Right renal pelvis (tissue), 4 donors: ENCODE measurements around the gene CPT1C. TPM values are rescaled to one million over a fixed set of nuclear protein-coding genes. Genes with fewer than 3 reads are reported as not detected.
"Not testable (repeated sequence)": the region's sequence is repeated elsewhere in the genome, so short reads cannot be mapped to it uniquely, and the experiment has no call there.

Experiments
- DNase-seq, 4 donors: peaks; one replicate each; pipeline ENCODE4 v3.0.0-alpha.2; 2013; ENCODE audit warnings: low read depth in 4 of 4, low spot score in 3 of 4, missing footprints in 1 of 4
- polyA plus RNA-seq, 4 donors: library from polyadenylated mRNA; unstranded; fragments of 120-200 nt; gene quantifications; one replicate each; pipeline ENCODE4 v1.2.1, GENCODE V29; 2013; ENCODE audit not compliant: insufficient read length in 4 of 4

Gene CPT1C
- polyA plus RNA-seq, 4 donors: 10.3 to 13.3 (median 12.2) TPM

DNA sequence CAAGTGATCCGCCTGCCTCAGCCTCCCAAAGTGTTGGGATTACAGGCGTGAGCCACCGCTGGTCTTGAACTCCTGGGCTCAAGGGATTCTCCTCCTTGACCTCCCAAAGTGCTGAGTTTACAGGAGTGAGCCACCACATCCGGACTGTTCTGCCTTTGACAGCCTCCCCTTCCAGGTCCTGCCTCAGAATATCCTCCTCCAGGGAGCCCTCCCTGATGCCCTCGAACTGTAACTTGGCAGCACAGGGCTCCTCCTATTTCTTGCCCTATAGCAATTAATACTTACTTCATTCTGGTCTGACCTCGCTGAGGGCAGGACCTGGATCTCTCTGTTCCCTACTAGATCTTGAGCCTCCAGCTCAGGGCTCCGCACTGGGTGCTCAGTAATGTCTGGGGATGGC lies 5.9 kb downstream of the CPT1C start:
- no peak for DNase-seq

DNA sequence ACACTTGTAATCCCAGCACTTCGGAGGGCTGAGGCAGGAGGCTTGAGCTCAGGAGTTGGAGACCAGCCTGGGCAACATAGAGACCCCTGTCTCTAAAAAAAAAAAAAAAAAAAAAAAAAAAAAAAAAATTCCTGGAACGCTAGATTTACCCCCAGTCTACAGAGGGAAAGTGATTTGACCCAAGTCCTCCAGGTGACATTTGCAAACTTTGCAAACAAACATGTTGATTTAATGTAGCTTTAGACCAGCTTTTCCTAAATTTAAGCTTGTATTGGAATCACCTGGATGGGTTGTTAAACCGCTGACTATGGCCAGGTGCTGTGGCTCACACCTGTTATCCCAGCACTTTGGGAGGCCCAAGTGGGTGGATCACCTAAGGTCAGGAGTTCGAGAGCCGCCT lies 8.4 kb downstream of the CPT1C start:
- DNase-seq: no peak

DNA sequence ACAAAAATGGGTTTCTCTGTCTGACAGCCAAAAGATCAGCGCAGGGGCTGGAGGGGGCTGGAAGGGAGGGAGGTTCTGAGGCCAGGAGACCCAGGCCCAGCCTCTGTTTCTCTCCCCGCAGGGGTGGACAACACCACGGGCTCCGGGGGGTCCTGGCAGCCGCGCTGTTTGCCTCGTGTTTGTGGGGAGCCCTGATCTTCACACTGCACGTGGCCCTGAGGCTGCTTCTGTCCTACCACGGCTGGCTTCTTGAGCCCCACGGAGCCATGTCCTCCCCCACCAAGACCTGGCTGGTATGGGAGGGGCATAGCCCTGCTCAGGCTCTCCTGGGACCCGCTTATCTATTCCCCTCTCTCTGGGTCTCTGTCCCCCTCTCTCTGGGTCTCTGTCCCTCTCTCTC lies 9.6 kb downstream of the CPT1C start:
- DNase-seq: no peak

DNA sequence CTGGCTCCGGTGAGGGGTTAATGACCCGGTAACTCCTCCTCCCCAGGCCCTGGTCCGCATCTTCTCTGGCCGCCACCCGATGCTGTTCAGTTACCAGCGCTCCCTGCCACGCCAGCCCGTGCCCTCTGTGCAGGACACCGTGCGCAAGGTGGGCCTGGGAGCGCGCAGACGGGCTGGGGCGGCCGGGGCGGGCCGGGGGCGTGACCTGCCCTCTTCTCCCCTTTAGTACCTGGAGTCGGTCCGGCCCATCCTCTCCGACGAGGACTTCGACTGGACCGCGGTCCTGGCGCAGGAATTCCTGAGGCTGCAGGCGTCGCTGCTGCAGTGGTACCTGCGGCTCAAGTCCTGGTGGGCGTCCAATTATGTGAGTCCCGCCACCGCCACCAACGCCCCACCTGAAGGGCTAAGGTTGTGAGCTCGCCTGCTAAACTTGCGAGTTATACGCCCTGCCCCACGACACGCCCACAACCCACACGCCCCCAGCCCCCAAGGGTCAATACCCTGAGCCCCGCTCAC lies 10.4 kb downstream of the CPT1C start:
- no peak for DNase-seq

DNA sequence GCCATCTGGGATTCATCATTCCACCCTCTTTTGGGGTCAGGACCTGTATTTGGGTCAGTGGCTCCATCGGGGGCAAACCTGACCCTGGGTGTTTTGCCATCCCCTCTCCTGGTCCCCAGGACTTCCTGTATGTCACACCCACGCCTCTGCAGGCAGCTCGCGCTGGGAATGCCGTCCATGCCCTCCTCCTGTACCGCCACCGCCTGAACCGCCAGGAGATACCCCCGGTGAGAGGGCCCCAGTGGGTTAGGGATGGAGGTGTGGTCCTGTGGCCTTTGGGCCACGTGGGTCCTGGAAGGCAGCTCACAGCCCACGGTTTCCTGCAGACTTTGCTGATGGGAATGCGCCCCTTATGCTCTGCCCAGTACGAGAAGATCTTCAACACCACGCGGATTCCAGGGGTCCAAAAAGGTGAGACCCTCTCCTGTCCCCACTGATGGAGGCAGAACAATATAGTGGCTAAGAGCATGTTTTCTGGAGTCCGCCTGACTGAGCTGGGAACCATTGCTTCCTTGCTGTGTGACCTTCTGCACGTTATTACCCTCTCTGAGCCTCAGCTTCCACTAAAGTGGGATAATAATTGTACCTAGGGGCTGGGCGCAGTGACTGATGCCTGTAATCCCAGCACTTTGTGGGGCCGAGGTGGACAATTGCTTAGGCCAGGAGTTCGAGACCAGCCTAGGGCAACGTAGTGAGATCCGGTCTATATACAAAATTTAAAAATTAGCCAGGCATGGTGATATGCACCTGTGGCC lies 14.1 kb downstream of the CPT1C start:
- no peak for DNase-seq

DNA sequence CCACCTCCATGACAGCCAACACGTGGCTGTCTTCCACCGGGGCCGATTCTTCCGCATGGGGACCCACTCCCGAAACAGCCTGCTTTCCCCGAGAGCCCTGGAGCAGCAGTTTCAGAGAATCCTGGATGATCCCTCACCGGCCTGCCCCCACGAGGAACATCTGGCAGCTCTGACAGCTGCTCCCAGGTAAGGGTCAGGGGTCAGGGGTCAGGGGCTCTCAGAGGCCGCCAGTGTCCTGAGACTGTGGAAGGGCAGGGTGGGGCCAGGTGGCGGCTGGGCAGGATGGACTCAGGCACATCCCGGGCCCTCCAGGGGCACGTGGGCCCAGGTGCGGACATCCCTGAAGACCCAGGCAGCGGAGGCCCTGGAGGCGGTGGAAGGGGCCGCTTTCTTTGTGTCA lies 15.0 kb downstream of the CPT1C start:
- no peak for DNase-seq

DNA sequence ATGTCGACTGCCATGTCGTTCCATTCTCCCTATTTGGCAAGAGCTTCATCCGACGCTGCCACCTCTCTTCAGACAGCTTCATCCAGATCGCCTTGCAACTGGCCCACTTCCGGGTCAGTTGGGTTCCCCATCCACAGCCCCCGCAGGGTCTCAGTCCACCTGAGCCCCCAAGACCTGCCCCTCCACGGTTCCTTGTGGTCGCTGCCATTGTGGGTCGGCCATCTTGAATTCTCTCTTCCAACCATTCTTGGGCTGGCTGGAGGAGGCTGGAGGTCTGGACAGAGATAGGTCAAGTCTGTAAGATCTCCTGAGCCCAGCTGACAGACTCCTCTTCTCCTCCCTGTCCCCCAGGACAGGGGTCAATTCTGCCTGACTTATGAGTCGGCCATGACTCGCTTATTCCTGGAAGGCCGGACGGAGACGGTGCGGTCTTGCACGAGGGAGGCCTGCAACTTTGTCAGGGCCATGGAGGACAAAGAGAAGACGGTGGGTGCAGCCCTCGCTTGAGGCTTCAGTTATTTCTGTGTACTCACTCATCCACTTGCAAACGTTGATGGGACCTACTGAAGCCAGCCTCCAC lies 19.5 kb downstream of the CPT1C start:
- DNase-seq: no peak

DNA sequence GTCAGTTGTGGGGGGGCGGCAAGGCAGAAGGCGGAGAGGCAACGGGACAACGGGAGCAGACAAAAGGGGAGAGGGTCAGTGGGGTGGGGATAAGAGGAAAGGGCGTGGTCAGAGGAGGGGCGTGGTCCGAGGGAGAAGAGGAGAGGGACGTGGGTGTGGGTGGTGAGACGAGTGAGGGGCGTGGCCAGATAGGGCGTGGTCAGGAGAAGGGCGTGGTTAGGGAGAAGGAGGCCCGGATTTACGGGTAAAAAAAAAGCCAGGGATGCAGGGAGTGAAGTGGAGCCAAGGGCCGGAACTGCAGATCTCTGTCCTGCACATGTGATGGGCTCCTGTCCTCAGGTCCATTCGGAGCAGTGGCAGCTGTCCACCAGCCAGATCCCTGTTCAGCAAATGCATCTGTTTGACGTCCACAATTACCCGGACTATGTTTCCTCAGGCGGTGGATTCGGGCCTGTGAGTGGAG lies 21.5 kb downstream of the CPT1C start:
- DNase-seq: no peak

DNA sequence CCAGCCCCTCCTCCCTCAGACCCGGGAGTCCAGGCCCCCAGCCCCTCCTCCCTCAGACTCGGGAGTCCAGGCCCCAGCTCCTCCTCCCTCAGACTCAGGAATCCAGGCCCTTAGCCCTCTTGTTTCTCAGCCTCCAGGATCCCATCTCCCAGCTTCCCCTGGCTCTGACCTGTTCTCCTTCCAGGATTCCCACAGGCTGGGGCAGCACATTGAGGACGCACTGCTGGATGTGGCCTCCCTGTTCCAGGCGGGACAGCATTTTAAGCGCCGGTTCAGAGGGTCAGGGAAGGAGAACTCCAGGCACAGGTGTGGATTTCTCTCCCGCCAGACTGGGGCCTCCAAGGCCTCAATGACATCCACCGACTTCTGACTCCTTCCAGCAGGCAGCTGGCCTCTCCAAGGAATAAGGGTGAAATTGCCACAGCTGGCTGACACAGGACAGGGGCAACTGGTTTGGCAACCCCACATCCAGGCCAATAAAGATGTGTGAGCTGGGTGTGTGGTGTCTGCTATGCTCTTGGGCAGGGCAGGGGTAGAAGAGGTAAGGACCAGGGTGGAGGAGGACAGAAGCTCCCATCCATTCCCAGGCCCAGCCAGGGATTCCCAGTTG lies 22.4 kb downstream of the CPT1C start:
- DNase-seq: no peak

DNA sequence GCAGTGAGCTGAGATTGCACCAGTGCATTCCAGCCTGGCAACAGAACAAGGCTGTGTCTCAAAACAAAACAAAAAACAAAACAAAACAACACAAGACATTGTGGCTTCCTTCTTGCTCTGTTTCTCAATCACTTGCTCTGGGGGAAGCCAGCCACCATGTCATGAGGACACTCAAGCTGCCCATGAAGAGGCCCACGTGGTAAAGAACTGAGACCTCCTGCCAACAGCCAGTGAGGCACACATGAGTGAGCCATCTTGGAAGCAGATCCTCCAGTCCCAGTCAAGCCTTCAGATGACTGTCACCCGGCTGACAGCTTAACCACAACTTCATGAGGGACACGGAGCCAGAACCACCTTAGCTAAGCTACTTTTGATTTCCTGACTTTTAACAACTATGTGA lies 25.2 kb downstream of the CPT1C start:
- no peak for DNase-seq

DNA sequence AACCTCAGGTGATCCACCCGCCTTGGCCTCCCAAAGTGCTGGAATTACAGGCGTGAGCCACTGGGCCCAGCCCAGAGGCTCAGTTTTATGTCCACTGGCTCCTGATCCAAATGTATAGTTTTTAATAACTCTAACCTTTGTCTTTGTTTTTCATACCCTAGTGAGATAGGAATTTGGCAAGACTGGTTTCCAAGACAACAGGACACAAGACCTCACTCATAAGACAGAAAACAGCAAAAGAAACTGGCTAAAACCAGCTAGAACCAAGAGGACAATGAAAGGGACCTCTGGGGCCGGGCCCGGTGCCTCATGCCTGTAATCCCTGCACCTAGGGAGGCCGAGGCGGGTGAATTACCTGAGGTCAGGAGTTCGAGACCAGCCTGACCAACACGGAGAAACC lies 27.6 kb downstream of the CPT1C start:
- no peak for DNase-seq

DNA sequence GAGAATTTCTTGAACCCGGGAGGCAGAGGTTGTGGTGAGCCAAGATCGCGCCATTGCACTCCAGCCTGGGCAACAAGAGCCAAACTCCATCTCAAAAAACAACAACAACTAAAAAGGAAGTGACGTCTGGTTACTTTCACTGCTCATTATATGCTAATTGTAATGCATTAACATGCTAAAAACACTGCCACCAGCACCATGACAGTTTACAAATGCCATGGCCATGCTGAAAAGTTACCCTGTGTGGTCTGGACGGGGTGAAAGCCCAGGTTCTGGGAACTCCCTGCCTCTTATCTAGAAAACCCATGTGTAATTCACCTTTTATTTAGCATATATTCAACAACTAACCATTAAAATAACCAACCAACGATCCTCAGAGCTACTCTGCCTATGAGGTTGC lies 28.1 kb downstream of the CPT1C start:
- DNase-seq: no peak

DNA sequence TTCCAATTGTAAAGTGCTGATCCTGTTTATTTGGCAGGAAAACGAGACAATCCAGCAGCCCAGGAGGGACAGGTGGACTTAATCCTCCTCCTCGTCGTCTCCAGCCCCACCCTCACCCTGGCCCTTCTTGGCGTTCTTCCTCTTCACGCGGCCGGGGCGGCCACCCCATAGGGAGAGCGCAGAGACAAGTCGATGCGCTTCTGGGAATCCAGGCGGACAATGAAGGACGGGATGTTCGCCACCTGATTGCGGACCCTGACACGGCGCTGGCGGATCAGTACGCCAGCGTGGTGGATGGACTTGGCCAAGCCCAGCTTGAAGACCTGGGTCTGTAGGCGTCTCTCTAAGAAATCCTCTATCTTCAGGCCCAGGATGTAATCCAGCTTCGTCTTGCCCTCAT lies 28.5 kb downstream of the CPT1C start:
- not testable (repeated sequence) for DNase-seq

DNA sequence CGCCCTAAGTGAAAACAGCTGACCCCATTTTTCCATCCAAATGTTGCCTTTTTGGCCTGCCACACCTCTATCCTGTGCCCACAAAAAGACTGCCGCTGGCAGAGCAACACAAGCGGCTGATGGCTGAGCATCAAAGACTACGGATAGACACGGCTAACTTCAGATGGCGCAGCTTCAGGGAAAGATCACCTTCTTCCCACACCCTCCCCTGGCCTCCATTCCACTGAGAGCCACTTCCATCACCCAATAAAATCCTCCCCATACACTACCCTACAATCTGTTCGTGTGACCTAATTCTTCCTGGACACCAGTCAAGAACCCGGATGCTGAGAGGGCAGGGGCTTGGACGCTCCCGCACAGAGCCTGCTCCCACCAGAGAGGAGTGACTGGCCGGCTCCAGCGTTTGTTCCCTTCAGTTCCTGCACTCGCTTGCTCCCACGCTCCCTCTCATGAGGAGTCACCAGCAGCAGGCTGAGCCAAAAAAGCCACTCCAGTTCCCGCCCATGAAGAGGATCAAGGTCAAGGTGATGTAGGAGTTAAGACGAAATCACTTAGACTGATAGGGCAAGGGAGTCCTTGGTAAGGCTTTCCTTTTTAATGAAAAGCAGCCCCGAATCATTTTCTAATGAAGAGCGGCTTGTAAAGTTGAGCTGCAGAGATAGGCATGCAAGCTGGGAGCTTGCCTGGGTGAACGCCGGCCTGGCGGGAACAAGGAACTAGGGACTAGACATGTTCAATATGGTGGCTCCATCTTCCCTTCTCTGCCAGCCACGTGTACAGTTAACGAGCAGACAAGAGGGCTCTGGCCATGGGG lies 36.5 kb downstream of the CPT1C start:
- DNase-seq: peak in 1 of 4 donors; percentile 14

DNA sequence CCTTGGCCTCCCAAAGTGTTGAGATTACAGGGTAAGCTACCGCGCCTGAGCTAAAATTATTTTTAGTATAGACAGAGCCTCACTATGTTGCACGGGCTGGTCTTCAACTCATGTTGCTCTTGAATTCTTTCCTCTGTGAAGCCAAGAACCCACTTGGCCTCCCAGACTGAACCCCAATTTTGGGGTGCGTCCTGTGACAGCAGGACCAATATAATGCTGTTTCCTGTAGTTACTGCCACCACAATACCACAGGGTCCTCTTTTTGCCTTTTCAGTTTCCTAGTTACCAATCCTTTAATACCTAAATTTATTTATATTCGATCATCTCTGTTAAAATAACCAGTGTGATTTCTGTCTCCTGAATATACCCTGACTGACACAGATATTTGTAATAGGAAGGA lies 39.2 kb downstream of the CPT1C start:
- no peak for DNase-seq

DNA sequence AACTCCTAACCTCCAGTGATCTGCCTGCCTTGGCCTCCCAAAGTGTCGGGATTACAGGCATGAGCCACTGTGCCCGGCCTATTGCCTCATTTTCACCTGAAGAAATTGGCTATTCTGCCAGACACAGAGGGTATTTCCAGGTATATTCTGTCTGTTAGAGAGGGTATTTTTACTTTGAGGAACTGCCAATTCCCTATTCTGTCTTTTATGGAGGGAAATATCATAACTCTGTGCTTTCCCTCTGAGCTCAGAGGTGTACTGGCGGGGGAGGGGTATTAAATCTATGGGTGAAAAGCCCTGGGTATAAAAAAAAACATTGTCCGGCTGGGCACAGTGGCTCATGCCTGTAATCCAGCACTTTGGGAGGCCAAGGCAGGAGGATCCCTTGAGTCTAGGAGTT lies 47.4 kb downstream of the CPT1C start:
- no peak for DNase-seq

DNA sequence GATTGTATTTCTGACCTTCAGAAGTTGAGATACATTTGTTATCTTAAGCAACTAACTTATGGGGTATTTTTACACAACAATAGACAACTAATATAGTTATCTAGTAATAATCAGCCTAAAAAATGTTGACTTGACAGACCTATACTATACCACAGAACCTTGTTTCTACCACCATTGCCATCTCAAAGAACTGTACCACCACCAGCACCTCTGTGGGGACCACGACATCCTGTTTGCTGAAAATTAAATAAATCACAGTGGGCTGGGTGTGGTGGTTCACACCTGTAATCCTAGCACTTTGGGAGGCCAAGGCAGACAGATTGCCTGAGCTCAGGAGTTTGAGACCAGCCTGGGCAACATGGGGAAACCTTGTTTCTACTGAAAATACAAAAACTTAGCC lies 48.2 kb downstream of the CPT1C start:
- DNase-seq: no peak

DNA sequence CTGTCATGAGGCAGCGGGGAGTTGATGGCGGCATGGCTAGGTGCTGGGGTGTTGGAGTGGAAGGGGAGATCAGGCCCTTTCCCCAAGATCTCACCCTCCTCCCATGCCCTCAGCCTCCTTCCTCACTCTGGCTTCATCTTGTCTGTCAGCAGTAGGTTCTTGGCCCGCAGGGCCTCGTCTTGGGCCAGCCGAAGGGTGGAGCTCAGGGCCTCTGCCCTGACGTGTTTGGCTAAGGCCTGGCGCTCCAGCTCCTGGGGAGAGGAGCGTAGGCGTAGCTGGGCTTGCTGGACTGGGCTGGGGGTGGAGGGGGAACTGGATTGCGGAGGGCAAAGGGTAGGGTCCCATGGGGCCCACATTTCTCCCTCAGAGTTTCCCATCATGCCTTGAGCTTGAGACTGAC lies 49.0 kb downstream of the CPT1C start:
- no peak for DNase-seq

DNA sequence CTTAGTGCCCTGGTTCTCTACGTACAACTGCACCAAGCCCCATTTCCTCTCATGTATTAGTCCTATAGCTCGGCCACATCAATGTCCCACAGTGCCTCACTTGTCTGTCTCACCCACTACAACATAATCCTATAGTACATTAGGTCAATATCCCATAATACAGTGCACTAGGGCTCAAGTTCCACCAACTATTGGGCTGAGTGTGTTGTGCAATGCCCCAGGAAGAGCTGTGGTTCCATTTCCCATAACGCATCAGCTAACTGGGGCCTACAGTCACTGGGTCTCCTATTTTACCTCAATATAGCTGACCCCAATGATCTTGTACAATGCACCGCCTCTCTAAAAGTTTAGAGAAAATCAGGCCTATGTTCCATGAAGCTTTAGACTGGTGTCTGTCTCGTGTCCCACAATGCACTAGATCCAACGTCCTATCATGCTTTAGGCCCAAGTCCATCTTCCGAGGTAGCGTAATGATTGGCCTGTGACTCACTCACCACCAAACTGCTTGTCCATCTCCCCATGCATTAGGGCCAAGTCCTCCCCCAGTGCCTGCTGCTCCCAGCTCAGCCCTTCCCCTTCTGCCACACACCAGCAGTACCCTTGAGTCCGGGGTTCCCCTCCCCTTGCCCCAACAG lies 50.4 kb downstream of the CPT1C start:
- no peak for DNase-seq

DNA sequence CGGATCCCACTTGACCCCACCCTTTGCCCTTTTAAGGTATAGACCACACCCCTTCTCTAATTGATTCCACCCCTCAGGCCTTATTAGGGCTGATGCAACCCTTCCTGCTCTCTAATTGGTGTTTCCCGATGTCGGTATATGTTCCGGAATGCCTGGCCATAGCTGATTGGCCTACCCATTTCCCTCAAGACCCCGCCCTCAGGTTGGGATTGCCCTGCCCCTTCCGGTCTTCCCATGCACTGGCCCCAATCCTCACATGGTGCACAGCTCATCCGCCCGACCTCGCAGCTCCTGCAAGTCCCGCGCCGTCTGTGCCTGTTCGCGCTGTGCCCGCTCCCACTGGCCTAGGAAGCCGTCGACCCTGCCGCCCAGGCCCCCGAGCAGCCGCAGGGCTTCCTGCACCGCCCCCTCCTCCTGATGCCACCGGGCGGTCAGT lies 54.0 kb downstream of the CPT1C start:
- DNase-seq: no peak
